VCaP (cell line): ENCODE data around the gene SYAP1.
A peak's percentile ranks its signal among the peaks of the same experiment; 100 is the strongest.

Source experiments
- H3K27ac ChIP-seq: fragments of 450-650 bp; 2 replicates; pipeline ENCODE4 v1.5.1; 2017
- CTCF ChIP-seq: fragments of 450-650 bp; conservative IDR thresholded peaks from 2 replicates; pipeline ENCODE4 v1.5.1; 2017; ENCODE audit warnings: mild to moderate bottlenecking, moderate library complexity

SYAP1 gene

GRCh38 chrX:16785247-16786138 lies 66.1 kb downstream of the SYAP1 start:
- peak overlapping the region; percentile 63 for H3K27ac ChIP-seq
- TF ChIP-seq CTCF: no peak

- peak within 1 kb of the TSS; percentile 63 for H3K27ac ChIP-seq
- TF ChIP-seq CTCF: no peak
Observed at GRCh38 chrX:16786139-16786790, 66.9 kb downstream of the SYAP1 start, which contains the start of gene TXLNG. TSS of gene TXLNG (plus strand) at chrX:16786466. CDS start at chrX:16786488, 22 bp downstream.

GRCh38 chrX:16786791-16787735 lies 67.7 kb downstream of the SYAP1 start:
- peak overlapping the region; percentile 63 for H3K27ac ChIP-seq
- TF ChIP-seq CTCF: no peak

- no peak overlapping the region for H3K27ac ChIP-seq
- TF ChIP-seq CTCF: no peak
Observed at GRCh38 chrX:16788477-16788876, 69.1 kb downstream of the SYAP1 start.

GRCh38 chrX:16796298-16796697 lies 76.9 kb downstream of the SYAP1 start:
- TF ChIP-seq CTCF: no peak
- no peak overlapping the region for H3K27ac ChIP-seq

GRCh38 chrX:16797358-16797757 lies 77.9 kb downstream of the SYAP1 start:
- H3K27ac ChIP-seq: no peak overlapping the region
- TF ChIP-seq CTCF: no peak
